Suprapubic skin (tissue), 4 donors: ENCODE results near the gene CYB5R2.

Experiments
- CTCF ChIP-seq, 2 donors: fragments of 200-600 bp in 1 of 2; fragments of 450-650 bp in 1 of 2; sonication (generic) in 1 of 2; IDR thresholded peaks; one replicate each; pipeline ENCODE4 v1.5.1; 2016 to 2019; ENCODE audit warnings: antibody characterized with exemption in 2 of 2, mild to moderate bottlenecking in 1 of 2, moderate library complexity in 1 of 2
- EP300 ChIP-seq: sonication (generic); formaldehyde crosslinking; IDR thresholded peaks from one replicate; pipeline ENCODE4 v1.6.1; 2017; ENCODE audit warnings: antibody characterized with exemption
- POLR2A ChIP-seq, 2 donors: fragments of 450-650 bp; IDR thresholded peaks; one replicate each; pipeline ENCODE4 v1.6.1; 2017; ENCODE audit warnings: antibody characterized with exemption in 2 of 2, mild to moderate bottlenecking in 2 of 2, moderate library complexity in 2 of 2
- POLR2AphosphoS5 ChIP-seq, 3 donors: sonication (generic); formaldehyde crosslinking; IDR thresholded peaks; one replicate each; pipeline ENCODE4 v1.6.1; 2017; ENCODE audit warnings: antibody characterized with exemption in 3 of 3

- TF ChIP-seq CTCF (IDR thresholded peaks at IDR 0.05): no peak
- TF ChIP-seq POLR2A (IDR thresholded peaks at IDR 0.05): no peak
- no peak for TF ChIP-seq POLR2AphosphoS5 (IDR thresholded peaks at IDR 0.05)
- no peak for TF ChIP-seq EP300
These were observed 17.8 kb downstream of the CYB5R2 start for GRCh38 chr11:7655253-7656217.
